RWPE2 (cell line): ENCODE data around the gene KRTAP1-4.

ENCODE experiments used
- ATAC-seq: fragments of 200-7000 bp; cut with Tn5 transposase; 3 replicates; pipeline ENCODE4 v1.9.1; 2021; ENCODE audit warnings: low read depth
- DNase-seq: peaks from one replicate; pipeline ENCODE4 v3.0.0-alpha.2; 2020; ENCODE audit warnings: low spot score
- H3K27ac ChIP-seq: fragments of 450-650 bp; 2 replicates; pipeline ENCODE4 v1.5.1; 2017; ENCODE audit warnings: mild to moderate bottlenecking; ENCODE audit not compliant: poor library complexity, severe bottlenecking
- H3K27me3 ChIP-seq: fragments of 250-450 bp; sonication (Bioruptor Pico); 2 replicates; pipeline ENCODE4 v1.5.1; 2021; ENCODE audit warnings: mild to moderate bottlenecking, moderate library complexity; ENCODE audit not compliant: insufficient read depth, poor library complexity, severe bottlenecking
- H3K36me3 ChIP-seq: fragments of 250-450 bp; sonication (Bioruptor Pico); 2 replicates; pipeline ENCODE4 v1.5.1; 2020; ENCODE audit warnings: low read depth, mild to moderate bottlenecking, moderate library complexity
- H3K4me1 ChIP-seq: fragments of 250-450 bp; sonication (Bioruptor Pico); 2 replicates; pipeline ENCODE4 v1.5.1; 2021; ENCODE audit warnings: mild to moderate bottlenecking, moderate library complexity; ENCODE audit not compliant: insufficient read depth, poor library complexity, severe bottlenecking
- H3K4me3 ChIP-seq: fragments of 250-450 bp; sonication (Bioruptor Pico); 2 replicates; pipeline ENCODE4 v1.5.1; 2021; ENCODE audit warnings: mild to moderate bottlenecking, moderate library complexity; ENCODE audit not compliant: severe bottlenecking
- H3K9me3 ChIP-seq: fragments of 250-450 bp; sonication (Bioruptor Pico); 2 replicates; pipeline ENCODE4 v1.5.1; 2021; ENCODE audit warnings: mild to moderate bottlenecking, moderate library complexity; ENCODE audit not compliant: severe bottlenecking
- TF ChIP-seq, protein P1 (sequence below): fragments of 450-650 bp; IDR thresholded peaks from one replicate; pipeline ENCODE4 v1.5.1; 2017; ENCODE audit warnings: mild to moderate bottlenecking, moderate library complexity; ENCODE audit not compliant: poor library complexity, severe bottlenecking

KRTAP1-4 gene, protein sequence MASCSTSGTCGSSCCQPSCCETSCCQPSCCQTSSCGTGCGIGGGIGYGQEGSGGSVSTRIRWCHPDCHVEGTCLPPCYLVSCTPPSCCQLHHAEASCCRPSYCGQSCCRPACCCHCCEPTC

DNA sequence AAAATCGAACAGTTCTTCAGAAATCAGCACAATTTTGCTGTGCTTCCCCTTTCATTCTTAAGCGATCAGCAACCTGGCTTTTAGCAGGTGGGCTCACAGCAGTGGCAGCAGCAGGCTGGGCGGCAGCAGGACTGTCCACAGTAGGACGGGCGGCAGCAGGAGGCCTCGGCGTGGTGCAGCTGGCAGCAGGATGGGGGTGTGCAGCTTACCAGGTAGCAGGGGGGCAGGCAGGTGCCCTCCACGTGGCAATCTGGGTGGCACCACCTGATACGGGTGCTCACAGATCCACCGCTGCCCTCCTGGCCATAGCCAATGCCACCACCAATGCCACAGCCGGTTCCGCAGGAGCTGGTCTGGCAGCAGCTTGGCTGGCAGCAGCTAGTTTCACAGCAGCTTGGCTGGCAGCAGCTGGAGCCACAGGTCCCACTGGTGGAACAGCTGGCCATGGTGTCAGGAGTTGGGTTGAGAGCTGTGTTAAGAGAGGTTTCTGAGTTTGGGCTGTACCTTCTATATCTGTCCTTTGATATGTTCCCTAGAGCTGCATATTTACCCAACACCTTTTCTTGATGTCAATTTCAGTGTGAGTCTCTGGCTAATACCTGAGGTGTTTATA, at the start of gene KRTAP1-4:
Gene KRTAP1-4, minus strand, starts transcription at position 563 of the 613 bp plus-strand sequence. Its CDS starts 117 bp downstream, at position 446.
- Histone ChIP-seq H3K36me3 (no peaks in the 10 kb centered on the region), H3K9me3 (no peaks in the 10 kb centered on the region), H3K4me1 (peaks cover 9% of the 10 kb centered on the region), H3K27ac (no peak within 1 kb of the TSS), H3K27me3 (no peaks in the 10 kb centered on the region), H3K4me3 (no peak within 1 kb of the TSS)
- TF ChIP-seq, protein P1, sequence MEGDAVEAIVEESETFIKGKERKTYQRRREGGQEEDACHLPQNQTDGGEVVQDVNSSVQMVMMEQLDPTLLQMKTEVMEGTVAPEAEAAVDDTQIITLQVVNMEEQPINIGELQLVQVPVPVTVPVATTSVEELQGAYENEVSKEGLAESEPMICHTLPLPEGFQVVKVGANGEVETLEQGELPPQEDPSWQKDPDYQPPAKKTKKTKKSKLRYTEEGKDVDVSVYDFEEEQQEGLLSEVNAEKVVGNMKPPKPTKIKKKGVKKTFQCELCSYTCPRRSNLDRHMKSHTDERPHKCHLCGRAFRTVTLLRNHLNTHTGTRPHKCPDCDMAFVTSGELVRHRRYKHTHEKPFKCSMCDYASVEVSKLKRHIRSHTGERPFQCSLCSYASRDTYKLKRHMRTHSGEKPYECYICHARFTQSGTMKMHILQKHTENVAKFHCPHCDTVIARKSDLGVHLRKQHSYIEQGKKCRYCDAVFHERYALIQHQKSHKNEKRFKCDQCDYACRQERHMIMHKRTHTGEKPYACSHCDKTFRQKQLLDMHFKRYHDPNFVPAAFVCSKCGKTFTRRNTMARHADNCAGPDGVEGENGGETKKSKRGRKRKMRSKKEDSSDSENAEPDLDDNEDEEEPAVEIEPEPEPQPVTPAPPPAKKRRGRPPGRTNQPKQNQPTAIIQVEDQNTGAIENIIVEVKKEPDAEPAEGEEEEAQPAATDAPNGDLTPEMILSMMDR = no peak
- no peak for ATAC-seq
- DNase-seq = no peak

- Histone ChIP-seq H3K4me3 (no peak overlapping the region), H3K36me3 (no peaks in the 10 kb centered on the region), H3K27me3 (no peaks in the 10 kb centered on the region), H3K4me1 (no peaks in the 10 kb centered on the region), H3K9me3 (no peaks in the 10 kb centered on the region), H3K27ac (no peak overlapping the region)
- TF ChIP-seq, protein P1 = no peak
- DNase-seq = no peak
- ATAC-seq = no peak
Measured at GRCh38 chr17:41076788-41077187, 46.8 kb upstream of the KRTAP1-4 start.

DNA sequence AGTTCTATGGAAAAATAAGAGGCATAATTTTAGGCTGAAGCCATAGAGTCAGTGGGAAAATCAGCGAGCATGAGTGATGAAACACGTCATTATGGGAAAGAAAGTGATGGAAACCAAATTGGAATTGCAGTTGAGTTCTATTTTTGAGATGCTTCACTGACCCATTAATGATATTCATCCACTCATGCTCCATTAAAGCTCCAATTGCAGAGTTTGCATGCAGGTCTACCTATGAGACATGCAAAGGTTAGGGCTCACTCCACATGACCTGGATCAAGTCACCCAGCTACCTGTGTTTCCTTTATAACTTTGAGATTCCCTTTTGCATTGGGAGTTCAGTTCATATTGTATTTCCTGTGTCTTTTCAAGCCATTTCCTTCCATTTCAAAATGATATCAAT, 43.7 kb upstream of the KRTAP1-4 start:
- ATAC-seq = no peak
- no peaks in the 10 kb centered on the region for H3K4me1 ChIP-seq
- TF ChIP-seq, protein P1 = no peak

GRCh38 chr17:41071606-41072360, 41.8 kb upstream of the KRTAP1-4 start:
- Histone ChIP-seq H3K27ac (no peak overlapping the region), H3K4me1 (no peaks in the 10 kb centered on the region), H3K4me3 (no peak overlapping the region), H3K36me3 (no peaks in the 10 kb centered on the region), H3K27me3 (no peaks in the 10 kb centered on the region), H3K9me3 (no peaks in the 10 kb centered on the region)
- no peak for ATAC-seq
- DNase-seq = no peak
- TF ChIP-seq, protein P1 = no peak

More for the DNA sequence above, 43.7 kb upstream of the KRTAP1-4 start:
- Histone ChIP-seq H3K27ac (no peak overlapping the region), H3K4me3 (no peak overlapping the region), H3K9me3 (no peaks in the 10 kb centered on the region), H3K36me3 (no peaks in the 10 kb centered on the region), H3K27me3 (no peaks in the 10 kb centered on the region)
- DNase-seq = no peak
